ENCODE results near the gene BEAN1. TPM values are rescaled to one million over a fixed set of nuclear protein-coding genes. Genes with fewer than 3 reads are reported as not detected.

The BEAN1 gene
- total and polyA plus RNA-seq, 9 of the 15 experiments (the other 6 are each of a cell fraction or from before 2014, with no cell fraction given): not detected

- ChIA-PET CTCF (ENCODE audit: low intra/inter-chr PET ratio) (no interaction called here), POLR2A (no interaction called here)
- DNase-seq (ENCODE audit: extremely low read depth in 1 of 4, low spot score in 3 of 4) (no peak), FAIRE-seq (no peak), ATAC-seq (no peak)
- Histone ChIP-seq H3K27me3 (ENCODE audit: control insufficient read depth in 2 of 2, insufficient read depth in 2 of 2, low read length in 2 of 2) (peaks cover 15 to 31% of the 10 kb centered on the region in 2 experiments; a peak in 4 of 5 replicates), H3K4me2 (ENCODE audit: insufficient read depth, low read length) (no peak overlapping the region), H3K4me3 (no peak overlapping the region), H3K9ac (ENCODE audit: insufficient read depth in 1 of 2, low read depth in 2 of 2, low read length in 2 of 2) (no peak overlapping the region), H3K27ac (ENCODE audit: extremely low read depth, low read depth, low read length) (no peak overlapping the region), H3K79me2 (ENCODE audit: control insufficient read depth, insufficient read depth, low read length) (no peaks in the 10 kb centered on the region), H4K20me1 (replicated peaks; ENCODE audit: control insufficient read depth, insufficient read depth, low read length) (0 out of 2 replicates have a peak, but pooled peaks cover 7% of the 10 kb centered on the region), H3K36me3 (ENCODE audit: control insufficient read depth, insufficient read depth, low read length) (no peaks in the 10 kb centered on the region), H3K9me3 (replicated peaks; ENCODE audit: control insufficient read depth, insufficient read depth, low read depth, low read length) (no peaks in the 10 kb centered on the region), H3K4me1 (replicated peaks in 1 of 2; ENCODE audit: control insufficient read depth in 2 of 2, insufficient read depth in 2 of 2, low read length in 2 of 2) (peaks cover 0 to 14% of the 10 kb centered on the region in 2 experiments; a peak in 3 of 5 replicates), H3K9me1 (ENCODE audit: control insufficient read depth, insufficient read depth, low read length) (no peaks in the 10 kb centered on the region), H2AFZ (ENCODE audit: low read depth, low read length) (no peak overlapping the region)
- intact Hi-C loops (cut with micrococcal nuclease) (loop anchor here (10.0 kb wide), 1 partner anchor 323 kb away; no protein-coding TSS in a partner anchor), in situ Hi-C loops (cut with MboI) (loop anchor here (10.0 kb wide), 1 partner anchor 463 kb away; no protein-coding TSS in a partner anchor)
- BruUV-seq (replicated peaks): no TSS peak
- 6% methylated on average over 4 of the region's 12 CpGs for whole genome bisulfite sequencing (ENCODE audit: insufficient coverage, low coverage, missing lambda C conversion rate)
- TF ChIP-seq NELFE (IDR thresholded peaks at IDR 0.05; ENCODE audit: insufficient read depth, insufficient read length) (no peak), POLR2AphosphoS5 (IDR thresholded peaks at IDR 0.05; ENCODE audit: control insufficient read depth, insufficient read depth, low read depth, low read length) (no peak), NR0B1 (IDR thresholded peaks at IDR 0.05; ENCODE audit: partially characterized antibody) (no peak), KLF16 (IDR thresholded peaks at IDR 0.05) (no peak), SMAD1 (IDR thresholded peaks at IDR 0.05; ENCODE audit: low read depth, low read length, partially characterized antibody) (no peak), PURB (CRISPR knock-in tag; IDR thresholded peaks at IDR 0.05; ENCODE audit: low read depth) (no peak)
These were observed 24.9 kb upstream of the BEAN1 start for GRCh38 chr16:66402166-66402565.

All from K562 (cell line).